OCI-LY3 (cell line): ENCODE results near the gene SMAGP.
"Not testable (repeated sequence)": the region's sequence is repeated elsewhere in the genome, so short reads cannot be mapped to it uniquely, and the experiment has no call there.

Experiments used
- H2AFZ ChIP-seq: fragments of 200-600, 300-600 bp; shearing (Covaris generic); 2 replicates; pipeline ENCODE4 v1.6.0; 2014; ENCODE audit warnings: antibody characterized with exemption, low read depth, low read length
- H3K27ac ChIP-seq: fragments of 200-600, 300-600 bp; sonication (generic); 2 replicates; pipeline ENCODE4 v1.5.1; 2014; ENCODE audit warnings: mild to moderate bottlenecking, low read length, moderate library complexity, mixed read lengths
- H3K27me3 ChIP-seq: fragments of 200-600, 300-600 bp; sonication (generic); 2 replicates; pipeline ENCODE4 v1.6.1; 2014; ENCODE audit warnings: low read depth, low read length, mixed read lengths
- H3K36me3 ChIP-seq: fragments of 200-600, 300-600 bp; sonication (generic); replicated peaks from 2 replicates; pipeline ENCODE3; 2014; ENCODE audit warnings: low read depth, low read length, mixed read lengths
- H3K4me1 ChIP-seq: fragments of 300-600, 200-600 bp; sonication (generic); 2 replicates; pipeline ENCODE4 v1.6.1; 2014; ENCODE audit warnings: low read length, mixed read lengths
- H3K4me2 ChIP-seq: fragments of 200-600, 300-600 bp; sonication (generic); 2 replicates; pipeline ENCODE4 v1.6.1; 2014; ENCODE audit warnings: low read length, mixed read lengths
- H3K4me3 ChIP-seq: fragments of 300-600, 200-600 bp; sonication (generic); 2 replicates; pipeline ENCODE4 v1.5.1; 2014; ENCODE audit warnings: antibody characterized with exemption, mild to moderate bottlenecking, low read length, moderate library complexity
- H3K79me2 ChIP-seq: fragments of 300-600, 200-600 bp; shearing (Covaris generic); 2 replicates; pipeline ENCODE4 v1.6.1; 2014; ENCODE audit warnings: mild to moderate bottlenecking, low read length, mixed read lengths
- H3K9ac ChIP-seq: fragments of 300-600, 200-600 bp; shearing (Covaris generic); 2 replicates; pipeline ENCODE4 v1.6.0; 2014; ENCODE audit warnings: mild to moderate bottlenecking, low read length, moderate library complexity
- H3K9me3 ChIP-seq: fragments of 200-600, 300-600 bp; shearing (Covaris generic); 2 replicates; pipeline ENCODE4 v1.6.1; 2014; ENCODE audit warnings: low read length, mixed read lengths; ENCODE audit not compliant: insufficient read depth
- H4K20me1 ChIP-seq: fragments of 200-600, 300-600 bp; sonication (generic); 2 replicates; pipeline ENCODE4 v1.6.1; 2016; ENCODE audit warnings: low read length, mixed read lengths; ENCODE audit not compliant: insufficient read depth
- CTCF ChIP-seq: fragments of 200-600, 300-600 bp; sonication (generic); IDR thresholded peaks from 2 replicates; pipeline ENCODE4 v1.5.1; 2014; ENCODE audit warnings: antibody characterized with exemption, low read length, low read depth
- EZH2phosphoT487 ChIP-seq: fragments of 200-600 bp; shearing (Covaris generic); IDR thresholded peaks from 2 replicates; pipeline ENCODE4 v1.6.1; 2018; ENCODE audit warnings: antibody characterized with exemption, mixed run types, low read depth

Gene SMAGP

GRCh38 chr12:51270067-51270950 lies at the start of gene SMAGP:
Gene SMAGP (minus strand): TSS chr12:51270415. CDS start chr12:51269278, 1,137 bp downstream.
- no peak; the same call in none of the 2 replicates for TF ChIP-seq CTCF
- no peak for TF ChIP-seq EZH2phosphoT487
- no peak within 1 kb of the TSS for H3K27ac ChIP-seq

GRCh38 chr12:51318846-51319599 lies 48.8 kb upstream of the SMAGP start:
- no peaks in the 10 kb centered on the region for H4K20me1 ChIP-seq
- no peaks in the 10 kb centered on the region for H3K9me3 ChIP-seq
- H3K4me2 ChIP-seq, result no peak overlapping the region
- H3K4me3 ChIP-seq, result no peak overlapping the region
- TF ChIP-seq CTCF (no peak), EZH2phosphoT487 (no peak)
- H3K4me1 ChIP-seq, result peaks cover 17% of the 10 kb centered on the region
- H3K9ac ChIP-seq, result no peak overlapping the region
- peaks cover 19% of the 10 kb centered on the region for H3K79me2 ChIP-seq
- H3K27me3 ChIP-seq, result no peaks in the 10 kb centered on the region
- H2AFZ ChIP-seq, result no peak overlapping the region
- no peak overlapping the region for H3K27ac ChIP-seq
- peaks cover 11% of the 10 kb centered on the region for H3K36me3 ChIP-seq

More at GRCh38 chr12:51270067-51270950, at the start of gene SMAGP:
- H3K9ac ChIP-seq, result peak within 1 kb of the TSS; percentile 79
- H3K36me3 ChIP-seq, result no peaks in the 10 kb centered on the region
- H3K4me1 ChIP-seq, result peaks cover 5% of the 10 kb centered on the region; the same call in 1 of the 2 replicates
- H2AFZ ChIP-seq, result peak within 1 kb of the TSS; percentile 88
- no peaks in the 10 kb centered on the region for H3K79me2 ChIP-seq
- peak within 1 kb of the TSS; percentile 94 for H3K4me3 ChIP-seq
- no peaks in the 10 kb centered on the region for H4K20me1 ChIP-seq
- H3K4me2 ChIP-seq, result peak within 1 kb of the TSS; percentile 99
- H3K9me3 ChIP-seq, result no peaks in the 10 kb centered on the region
- H3K27me3 ChIP-seq, result peaks cover 7% of the 10 kb centered on the region

GRCh38 chr12:51318057-51318806 lies 48.0 kb upstream of the SMAGP start:
- H3K9me3 ChIP-seq, H3K4me3 ChIP-seq, H4K20me1 ChIP-seq, H3K9ac ChIP-seq, H2AFZ ChIP-seq, H3K4me2 ChIP-seq, H3K27me3 ChIP-seq, H3K27ac ChIP-seq: not testable (repeated sequence)
- Histone ChIP-seq H3K4me1 (peaks cover 15% of the 10 kb centered on the region), H3K79me2 (peaks cover 12% of the 10 kb centered on the region), H3K36me3 (peaks cover 13% of the 10 kb centered on the region)

- no peak for TF ChIP-seq EZH2phosphoT487
- TF ChIP-seq CTCF, result no peak
- Histone ChIP-seq H3K27me3 (no peaks in the 10 kb centered on the region), H4K20me1 (no peaks in the 10 kb centered on the region), H3K27ac (no peak overlapping the region), H2AFZ (no peak overlapping the region), H3K4me1 (peaks cover 7% of the 10 kb centered on the region), H3K9me3 (no peaks in the 10 kb centered on the region), H3K9ac (no peak overlapping the region), H3K36me3 (peaks cover 9% of the 10 kb centered on the region), H3K4me2 (no peak overlapping the region), H3K4me3 (no peak overlapping the region), H3K79me2 (no peaks in the 10 kb centered on the region)
These were observed 41.2 kb upstream of the SMAGP start for GRCh38 chr12:51311389-51311788.
